Esophagus squamous epithelium (tissue), 5 donors: ENCODE results near the gene TMTC1. TPM values are rescaled to one million over a fixed set of nuclear protein-coding genes. Genes with fewer than 3 reads are reported as not detected.

Experiments used
- DNase-seq: peaks from one replicate; lab custom pipeline; 2025; lab: John Stamatoyannopoulos, UW
- H3K27ac ChIP-seq, 4 donors: fragments of 200-600 bp; sonication (generic); one replicate each; pipeline ENCODE4 v1.5.1; 2016 to 2019; ENCODE audit warnings: mild to moderate bottlenecking in 1 of 4
- H3K27me3 ChIP-seq, 4 donors: fragments of 200-600 bp; sonication (generic); 1 replicate in 3 of 4; 2 replicates in 1 of 4; pipeline versions ENCODE4 v1.5.1 to v1.6.0; 2017 to 2021; ENCODE audit warnings: antibody characterized with exemption in 1 of 4
- H3K36me3 ChIP-seq, 3 donors: fragments of 200-600 bp; sonication (generic); one replicate each; pipeline ENCODE4 v1.5.1; 2016 to 2019
- H3K4me1 ChIP-seq, 3 donors: fragments of 200-600 bp; sonication (generic); one replicate each; pipeline ENCODE4 v1.5.1; 2017 to 2019
- H3K4me3 ChIP-seq, 4 donors: fragments of 200-600 bp; sonication (generic); 1 replicate in 3 of 4; 2 replicates in 1 of 4; pipeline ENCODE4 v1.5.1; 2016 to 2019; ENCODE audit warnings: mild to moderate bottlenecking in 2 of 4, moderate library complexity in 1 of 4
- H3K9me3 ChIP-seq, 3 donors: fragments of 200-600 bp; sonication (generic); one replicate each; pipeline ENCODE4 v1.5.1; 2016 to 2019
- POLR2A ChIP-seq, 4 donors: fragments of 450-650 bp; IDR thresholded peaks; one replicate each; pipeline ENCODE4 v1.6.1; 2017; ENCODE audit warnings: antibody characterized with exemption in 4 of 4, mild to moderate bottlenecking in 4 of 4, moderate library complexity in 3 of 4
- WGBS, 2 donors: methylation state at CpG; one replicate each; pipeline ENCODE4 v1.1.5; 2018; 5-methylcytosine and 5-hydroxymethylcytosine counted together
- intact Hi-C: fragments of 100-400 bp; cut with DNase I; formaldehyde crosslinking; loops from one replicate; pipeline ENCODE4 v1.15.0; 2022
- total RNA-seq, 4 donors: library from RNA; depleted of rRNA; stranded (reverse); fragments of >200 nt; gene quantifications; one replicate each; pipeline ENCODE4 v1.1.0, GENCODE V29; 2016
- TF ChIP-seq, protein P1 (sequence below), 6 experiments: fragments of 450-650 bp in 4 of 6; fragments of 200-600 bp in 2 of 6; sonication (generic) in 2 of 6; IDR thresholded peaks; one replicate each; pipeline ENCODE4 v1.5.1; 2016 to 2019; ENCODE audit warnings: antibody characterized with exemption in 6 of 6, mild to moderate bottlenecking in 4 of 6, moderate library complexity in 4 of 6
- donor health status: DM: yes; HTN: yes; CAD: no.

Gene TMTC1
- total RNA-seq, 4 donors from 2014 or later, result 2.5 to 31.9 (median 14.7) TPM

- Histone ChIP-seq H3K4me1 (peaks cover 0 to 8% (median 2%) of the 10 kb centered on the region in 3 donors), H3K27me3 (no peaks in the 10 kb centered on the region), H3K4me3 (no peak overlapping the region), H3K9me3 (no peaks in the 10 kb centered on the region), H3K36me3 (no peaks in the 10 kb centered on the region), H3K27ac (no peak overlapping the region)
- DNase-seq, result no peak
- intact Hi-C loops, result no loop called here
- no peak for TF ChIP-seq POLR2A (IDR thresholded peaks at IDR 0.05)
- TF ChIP-seq, protein P1, sequence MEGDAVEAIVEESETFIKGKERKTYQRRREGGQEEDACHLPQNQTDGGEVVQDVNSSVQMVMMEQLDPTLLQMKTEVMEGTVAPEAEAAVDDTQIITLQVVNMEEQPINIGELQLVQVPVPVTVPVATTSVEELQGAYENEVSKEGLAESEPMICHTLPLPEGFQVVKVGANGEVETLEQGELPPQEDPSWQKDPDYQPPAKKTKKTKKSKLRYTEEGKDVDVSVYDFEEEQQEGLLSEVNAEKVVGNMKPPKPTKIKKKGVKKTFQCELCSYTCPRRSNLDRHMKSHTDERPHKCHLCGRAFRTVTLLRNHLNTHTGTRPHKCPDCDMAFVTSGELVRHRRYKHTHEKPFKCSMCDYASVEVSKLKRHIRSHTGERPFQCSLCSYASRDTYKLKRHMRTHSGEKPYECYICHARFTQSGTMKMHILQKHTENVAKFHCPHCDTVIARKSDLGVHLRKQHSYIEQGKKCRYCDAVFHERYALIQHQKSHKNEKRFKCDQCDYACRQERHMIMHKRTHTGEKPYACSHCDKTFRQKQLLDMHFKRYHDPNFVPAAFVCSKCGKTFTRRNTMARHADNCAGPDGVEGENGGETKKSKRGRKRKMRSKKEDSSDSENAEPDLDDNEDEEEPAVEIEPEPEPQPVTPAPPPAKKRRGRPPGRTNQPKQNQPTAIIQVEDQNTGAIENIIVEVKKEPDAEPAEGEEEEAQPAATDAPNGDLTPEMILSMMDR (IDR thresholded peaks at IDR 0.05), result no peak
- WGBS, 2 donors, result 77 to 92% methylated on average over 5 of the region's 5 CpGs
Observed at GRCh38 chr12:29702222-29702621, 81.5 kb downstream of the TMTC1 start.

DNA sequence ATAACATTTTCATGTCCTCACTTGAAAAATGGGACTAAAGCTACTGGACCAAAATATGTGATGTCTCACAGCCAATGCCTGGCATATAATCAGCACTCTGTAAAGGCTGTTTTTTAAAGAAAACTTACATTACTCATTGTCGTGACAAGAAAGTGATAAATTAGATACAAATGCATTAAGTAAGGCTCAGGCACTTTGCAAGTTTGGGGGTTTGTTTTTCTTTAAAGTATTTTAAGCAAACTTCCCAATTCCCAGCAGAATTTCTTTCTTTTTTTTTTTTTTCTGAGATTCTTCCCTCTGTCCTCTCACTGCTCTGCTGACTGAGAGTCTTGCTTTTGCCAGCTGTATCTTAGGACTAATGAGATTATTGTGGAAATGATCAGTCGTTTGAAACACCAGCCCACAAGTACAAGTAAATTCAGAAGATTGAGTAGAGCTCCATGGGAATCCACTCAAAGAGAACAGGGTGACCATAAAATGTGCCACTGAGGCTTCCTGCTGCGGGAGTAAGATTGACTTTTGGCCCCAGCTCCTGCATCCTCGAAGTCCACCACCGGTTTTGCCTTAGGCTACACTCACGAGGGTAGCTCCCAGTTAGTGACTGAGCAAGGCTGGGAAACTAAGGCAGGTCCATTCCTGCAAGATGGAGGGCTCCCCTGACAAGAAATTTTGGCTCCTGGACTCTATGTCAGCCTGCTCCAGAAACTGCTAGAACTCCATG lies 82.8 kb downstream of the TMTC1 start:
- WGBS, 2 donors, result 38 to 39% methylated on average over 2 to 6 of the region's 6 CpGs
- no peak for DNase-seq
- H3K4me1 ChIP-seq, result peaks cover 0 to 8% (median 2%) of the 10 kb centered on the region in 3 donors
- no peaks in the 10 kb centered on the region for H3K36me3 ChIP-seq
- H3K4me3 ChIP-seq, result no peak overlapping the region
- H3K9me3 ChIP-seq, result no peaks in the 10 kb centered on the region
- TF ChIP-seq, protein P1 (IDR thresholded peaks at IDR 0.05), result no peak
- no peak overlapping the region for H3K27ac ChIP-seq
- intact Hi-C loops, result no loop called here
- no peaks in the 10 kb centered on the region for H3K27me3 ChIP-seq

DNA sequence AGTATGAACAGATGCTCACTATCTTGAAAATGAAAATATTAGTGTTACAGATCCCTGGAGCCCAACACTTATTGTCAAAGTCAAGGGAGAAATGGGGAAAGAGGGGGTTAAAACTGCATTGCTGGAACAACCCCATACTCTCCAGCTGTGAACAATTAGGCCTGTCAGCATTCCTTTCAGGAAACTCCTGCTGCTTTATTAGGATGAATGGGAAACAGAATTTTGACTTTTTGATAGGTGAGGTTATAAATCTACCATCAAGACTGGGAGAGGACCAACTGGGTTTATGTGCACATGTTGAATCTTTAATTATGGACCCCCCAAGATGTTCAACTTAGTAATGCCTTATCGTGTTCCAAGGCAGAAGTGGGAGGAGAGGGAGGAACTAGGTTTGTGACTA lies 85.0 kb downstream of the TMTC1 start:
- TF ChIP-seq, protein P1 (IDR thresholded peaks at IDR 0.05), result no peak
- no peak for TF ChIP-seq POLR2A (IDR thresholded peaks at IDR 0.05)
- H3K4me1 ChIP-seq, result peaks cover 0 to 8% (median 2%) of the 10 kb centered on the region in 3 donors
- DNase-seq, result no peak
- H3K4me3 ChIP-seq, result no peak overlapping the region
- H3K36me3 ChIP-seq, result no peaks in the 10 kb centered on the region
- no peaks in the 10 kb centered on the region for H3K9me3 ChIP-seq
- 57 to 71% methylated on average over 1 of the region's 1 CpG for WGBS, 2 donors
- H3K27ac ChIP-seq, result no peak overlapping the region
- intact Hi-C loops, result no loop called here
- no peaks in the 10 kb centered on the region for H3K27me3 ChIP-seq

DNA sequence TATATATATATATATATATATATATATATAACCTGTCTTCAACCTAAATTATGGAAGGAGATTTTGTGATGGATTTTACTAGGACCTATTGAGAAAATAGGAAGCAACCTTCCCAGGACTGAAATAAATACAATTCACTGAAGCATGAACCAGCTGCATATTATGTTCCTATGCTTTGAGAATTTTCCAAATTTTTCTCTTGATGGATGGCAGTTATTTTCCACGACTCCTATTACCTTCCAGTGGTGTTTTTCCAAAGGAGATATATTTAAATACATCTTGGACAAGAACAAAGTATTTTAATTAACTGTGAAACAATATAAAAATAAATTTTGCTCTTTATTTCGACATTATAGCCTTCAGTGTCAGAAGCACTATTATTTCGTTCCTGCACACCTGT lies 87.9 kb downstream of the TMTC1 start:
- H3K4me3 ChIP-seq, result no peak overlapping the region
- 54 to 63% methylated on average over 3 of the region's 3 CpGs for WGBS, 2 donors
- H3K4me1 ChIP-seq, result peaks cover 0 to 7% (median 0%) of the 10 kb centered on the region in 3 donors
- DNase-seq, result no peak
- no peak overlapping the region for H3K27ac ChIP-seq
- intact Hi-C loops, result no loop called here
- H3K36me3 ChIP-seq, result no peaks in the 10 kb centered on the region
- no peaks in the 10 kb centered on the region for H3K27me3 ChIP-seq
- TF ChIP-seq POLR2A (IDR thresholded peaks at IDR 0.05), result no peak
- TF ChIP-seq, protein P1 (IDR thresholded peaks at IDR 0.05), result no peak
- no peaks in the 10 kb centered on the region for H3K9me3 ChIP-seq

GRCh38 chr12:29695026-29695425 lies 88.7 kb downstream of the TMTC1 start:
- H3K36me3 ChIP-seq, result no peaks in the 10 kb centered on the region
- TF ChIP-seq POLR2A (IDR thresholded peaks at IDR 0.05), result no peak
- TF ChIP-seq, protein P1 (IDR thresholded peaks at IDR 0.05), result no peak
- intact Hi-C loops, result no loop called here

More at GRCh38 chr12:29695026-29695425, 88.7 kb downstream of the TMTC1 start:
- DNase-seq, result no peak
- Histone ChIP-seq H3K27me3 (no peaks in the 10 kb centered on the region), H3K4me3 (no peak overlapping the region), H3K4me1 (peaks cover 0 to 7% (median 0%) of the 10 kb centered on the region in 3 donors), H3K9me3 (no peaks in the 10 kb centered on the region), H3K27ac (no peak overlapping the region)
- WGBS, 2 donors, result 100% methylated on average over 2 of the region's 2 CpGs
